SK-N-SH treated with all-trans-retinoic acid at 6 μM for 48 hours (cell line): ENCODE measurements around the gene MICAL1.

Experiments
- ARNTL ChIP-seq: fragments of 450-650 bp; formaldehyde crosslinking; IDR thresholded peaks from 2 replicates; pipeline ENCODE4 v1.5.0; 2020; ENCODE audit warnings: low read depth, mild to moderate bottlenecking, moderate library complexity, borderline replicate concordance
- ZC3H10 ChIP-seq: fragments of 250-450 bp; sonication (Bioruptor Pico); IDR thresholded peaks from 2 replicates; pipeline ENCODE4 v1.5.1; 2021; ENCODE audit warnings: mild to moderate bottlenecking, moderate library complexity
- ZFP3 ChIP-seq: fragments of 250-450 bp; sonication (Bioruptor Pico); IDR thresholded peaks from 2 replicates; pipeline ENCODE4 v1.5.0; 2020; ENCODE audit warnings: mild to moderate bottlenecking, moderate library complexity
- ZFP30 ChIP-seq: fragments of 450-650 bp; formaldehyde crosslinking; IDR thresholded peaks from 2 replicates; pipeline ENCODE4 v1.5.0; 2022; ENCODE audit warnings: mild to moderate bottlenecking, moderate library complexity
- ZNF565 ChIP-seq: fragments of 450-650 bp; formaldehyde crosslinking; conservative IDR thresholded peaks from 2 replicates; pipeline ENCODE4 v1.5.0; 2020; ENCODE audit warnings: low read depth, mild to moderate bottlenecking, moderate library complexity
- ZNF70 ChIP-seq: fragments of 450-650 bp; formaldehyde crosslinking; IDR thresholded peaks from 2 replicates; pipeline ENCODE4 v1.5.0; 2020; ENCODE audit warnings: mild to moderate bottlenecking, moderate library complexity
- ZNF8 ChIP-seq: fragments of 450-650 bp; formaldehyde crosslinking; IDR thresholded peaks from 2 replicates; pipeline ENCODE4 v1.5.0; 2020; ENCODE audit warnings: mild to moderate bottlenecking, moderate library complexity
- TF ChIP-seq, protein P1 (sequence below): fragments of 250-450 bp; sonication (Bioruptor Pico); IDR thresholded peaks from 2 replicates; pipeline ENCODE4 v1.8.0; 2020; ENCODE audit warnings: mild to moderate bottlenecking, moderate library complexity, borderline replicate concordance

DNA sequence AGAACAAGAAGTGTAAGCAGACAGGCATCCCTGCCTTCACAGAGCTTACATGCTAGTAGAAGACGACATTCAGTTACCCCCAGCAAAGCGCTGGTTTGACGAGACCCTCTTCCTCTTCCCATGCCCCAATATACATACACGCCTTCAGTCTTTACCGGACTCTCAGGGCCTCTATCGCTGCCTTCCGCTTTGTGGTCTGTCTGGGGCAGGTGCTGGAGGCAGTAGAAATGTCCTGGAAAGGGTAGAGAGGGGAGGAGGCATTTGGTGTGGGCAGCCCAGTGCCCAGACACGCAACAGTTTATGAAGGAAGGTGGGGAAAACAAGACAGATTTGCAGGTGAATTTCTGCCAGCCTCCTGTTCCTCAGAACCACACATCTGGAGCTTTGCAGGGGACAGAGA is 9.0 kb downstream of the MICAL1 start:
- TF ChIP-seq ZC3H10 (CRISPR knock-in tag): no peak
- no peak for TF ChIP-seq ARNTL (CRISPR knock-in tag)
- TF ChIP-seq, protein P1, sequence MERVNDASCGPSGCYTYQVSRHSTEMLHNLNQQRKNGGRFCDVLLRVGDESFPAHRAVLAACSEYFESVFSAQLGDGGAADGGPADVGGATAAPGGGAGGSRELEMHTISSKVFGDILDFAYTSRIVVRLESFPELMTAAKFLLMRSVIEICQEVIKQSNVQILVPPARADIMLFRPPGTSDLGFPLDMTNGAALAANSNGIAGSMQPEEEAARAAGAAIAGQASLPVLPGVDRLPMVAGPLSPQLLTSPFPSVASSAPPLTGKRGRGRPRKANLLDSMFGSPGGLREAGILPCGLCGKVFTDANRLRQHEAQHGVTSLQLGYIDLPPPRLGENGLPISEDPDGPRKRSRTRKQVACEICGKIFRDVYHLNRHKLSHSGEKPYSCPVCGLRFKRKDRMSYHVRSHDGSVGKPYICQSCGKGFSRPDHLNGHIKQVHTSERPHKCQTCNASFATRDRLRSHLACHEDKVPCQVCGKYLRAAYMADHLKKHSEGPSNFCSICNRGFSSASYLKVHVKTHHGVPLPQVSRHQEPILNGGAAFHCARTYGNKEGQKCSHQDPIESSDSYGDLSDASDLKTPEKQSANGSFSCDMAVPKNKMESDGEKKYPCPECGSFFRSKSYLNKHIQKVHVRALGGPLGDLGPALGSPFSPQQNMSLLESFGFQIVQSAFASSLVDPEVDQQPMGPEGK (CRISPR knock-in tag): no peak
- no peak for TF ChIP-seq ZNF565 (CRISPR knock-in tag)
- no peak for TF ChIP-seq ZFP30
- TF ChIP-seq ZNF70 (CRISPR knock-in tag): no peak
- no peak for TF ChIP-seq ZNF8 (CRISPR knock-in tag)
- TF ChIP-seq ZFP3 (CRISPR knock-in tag): no peak
